WI38 (cell line): ENCODE measurements around the gene ZFP57.
A peak's percentile ranks its signal among the peaks of the same experiment; 100 is the strongest.

Experiments used
- H3K4me3 ChIP-seq: 2 replicates; pipeline ENCODE4 v1.5.1; 2011; ENCODE audit warnings: low read depth, mild to moderate bottlenecking, control low read depth, low read length
- TF ChIP-seq, protein P1 (sequence below): IDR thresholded peaks from 2 replicates; pipeline ENCODE4 v1.5.1; 2012; ENCODE audit warnings: low read depth, mild to moderate bottlenecking, control low read depth, low read length

The ZFP57 gene

DNA sequence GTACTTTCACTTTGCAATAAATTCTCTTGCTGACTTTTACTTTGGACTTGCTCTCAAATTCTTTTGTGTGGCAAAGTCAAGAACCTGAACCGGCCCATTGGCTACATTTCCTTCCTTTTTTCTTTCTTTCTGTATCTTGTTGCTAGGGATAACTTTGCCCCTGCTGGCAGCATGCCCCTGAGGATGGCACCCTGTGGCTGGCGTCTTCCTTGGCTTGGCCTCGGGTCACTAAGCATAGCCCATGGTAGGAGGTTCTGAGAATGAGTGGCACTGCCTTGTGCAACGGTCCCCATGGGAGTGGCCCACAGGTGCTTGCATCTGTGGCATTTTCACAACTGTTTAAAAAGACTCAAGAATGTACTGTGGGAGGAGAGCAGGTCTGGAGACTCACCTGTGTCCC lies 28.2 kb upstream of the ZFP57 start:
- TF ChIP-seq, protein P1, sequence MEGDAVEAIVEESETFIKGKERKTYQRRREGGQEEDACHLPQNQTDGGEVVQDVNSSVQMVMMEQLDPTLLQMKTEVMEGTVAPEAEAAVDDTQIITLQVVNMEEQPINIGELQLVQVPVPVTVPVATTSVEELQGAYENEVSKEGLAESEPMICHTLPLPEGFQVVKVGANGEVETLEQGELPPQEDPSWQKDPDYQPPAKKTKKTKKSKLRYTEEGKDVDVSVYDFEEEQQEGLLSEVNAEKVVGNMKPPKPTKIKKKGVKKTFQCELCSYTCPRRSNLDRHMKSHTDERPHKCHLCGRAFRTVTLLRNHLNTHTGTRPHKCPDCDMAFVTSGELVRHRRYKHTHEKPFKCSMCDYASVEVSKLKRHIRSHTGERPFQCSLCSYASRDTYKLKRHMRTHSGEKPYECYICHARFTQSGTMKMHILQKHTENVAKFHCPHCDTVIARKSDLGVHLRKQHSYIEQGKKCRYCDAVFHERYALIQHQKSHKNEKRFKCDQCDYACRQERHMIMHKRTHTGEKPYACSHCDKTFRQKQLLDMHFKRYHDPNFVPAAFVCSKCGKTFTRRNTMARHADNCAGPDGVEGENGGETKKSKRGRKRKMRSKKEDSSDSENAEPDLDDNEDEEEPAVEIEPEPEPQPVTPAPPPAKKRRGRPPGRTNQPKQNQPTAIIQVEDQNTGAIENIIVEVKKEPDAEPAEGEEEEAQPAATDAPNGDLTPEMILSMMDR: no peak
- no peak overlapping the region for H3K4me3 ChIP-seq

DNA sequence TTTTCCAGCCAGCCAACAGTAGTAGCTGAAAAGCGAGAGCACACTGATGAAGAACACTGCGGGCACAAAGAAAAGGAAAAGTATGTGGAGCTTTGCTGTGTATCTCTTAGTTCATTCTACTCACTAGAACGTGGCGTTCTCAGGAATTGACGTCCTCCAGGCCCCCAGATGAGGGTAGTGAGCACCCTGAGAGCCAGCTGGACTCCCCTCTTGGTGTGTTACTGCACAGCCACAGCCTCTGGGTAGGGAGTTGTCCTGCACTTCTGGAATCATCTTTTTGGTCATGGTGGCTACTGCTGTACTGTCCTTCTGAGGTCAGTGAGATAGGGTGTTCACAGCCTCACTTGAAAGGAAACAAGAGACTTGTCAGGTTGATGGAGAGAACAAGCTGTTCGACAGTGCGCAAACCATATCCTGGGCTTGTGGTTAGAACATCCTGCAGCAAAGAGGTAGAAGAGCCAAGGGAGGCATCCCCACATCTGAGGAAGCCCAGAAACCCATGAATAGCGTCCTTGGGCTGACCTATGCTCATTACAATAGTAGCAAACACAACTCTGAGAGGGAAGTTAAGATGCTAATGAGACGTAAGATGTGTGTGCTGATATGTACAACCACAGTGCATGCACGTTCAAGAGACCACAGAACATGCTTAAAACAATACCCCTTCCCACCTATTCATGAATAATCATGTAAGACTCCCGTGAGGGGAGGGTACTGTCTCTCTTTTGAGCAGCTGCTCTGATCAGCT lies 27.7 kb upstream of the ZFP57 start:
- no peak overlapping the region for H3K4me3 ChIP-seq
- TF ChIP-seq, protein P1: no peak

DNA sequence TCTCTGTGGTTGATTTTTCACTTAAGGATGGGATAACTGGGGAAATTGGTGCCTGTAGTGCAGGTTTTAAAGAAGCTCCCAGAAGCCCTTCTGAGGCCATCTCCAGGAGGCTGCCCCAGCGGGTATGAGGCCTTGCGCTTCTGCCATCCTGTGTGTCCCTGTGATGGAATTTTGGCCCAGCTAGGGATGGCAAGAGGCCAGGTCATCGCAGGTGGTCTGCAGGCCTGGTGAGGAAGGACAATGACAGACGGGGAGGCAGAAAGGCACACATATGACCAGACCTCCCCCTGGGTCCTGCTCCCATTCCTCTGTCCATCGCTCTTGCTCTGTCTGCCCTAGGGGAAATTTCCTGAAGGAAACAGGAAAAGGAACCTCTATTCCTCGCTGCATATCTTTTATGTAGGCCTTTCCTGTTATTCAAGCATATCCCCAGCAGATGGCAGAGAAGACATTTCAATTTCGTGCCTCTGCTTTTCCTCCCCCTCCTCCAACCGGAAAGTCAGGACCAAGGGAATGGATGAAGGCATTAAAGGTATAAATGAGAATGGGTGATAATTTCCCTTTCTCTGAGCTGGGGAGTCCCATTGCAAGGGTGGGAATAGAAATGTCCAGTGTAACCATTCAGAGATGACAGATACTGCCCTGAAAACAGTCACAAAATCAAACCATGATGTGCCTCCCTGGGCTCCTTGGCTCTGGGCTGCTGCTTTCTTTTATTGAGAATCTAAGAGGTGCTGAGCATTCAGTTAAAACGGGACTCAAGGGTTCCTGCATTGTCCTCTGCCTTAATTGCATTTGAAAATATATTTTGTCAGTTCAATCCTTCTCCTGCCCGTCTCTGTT lies 24.7 kb upstream of the ZFP57 start:
- TF ChIP-seq, protein P1: peak; percentile 36

DNA sequence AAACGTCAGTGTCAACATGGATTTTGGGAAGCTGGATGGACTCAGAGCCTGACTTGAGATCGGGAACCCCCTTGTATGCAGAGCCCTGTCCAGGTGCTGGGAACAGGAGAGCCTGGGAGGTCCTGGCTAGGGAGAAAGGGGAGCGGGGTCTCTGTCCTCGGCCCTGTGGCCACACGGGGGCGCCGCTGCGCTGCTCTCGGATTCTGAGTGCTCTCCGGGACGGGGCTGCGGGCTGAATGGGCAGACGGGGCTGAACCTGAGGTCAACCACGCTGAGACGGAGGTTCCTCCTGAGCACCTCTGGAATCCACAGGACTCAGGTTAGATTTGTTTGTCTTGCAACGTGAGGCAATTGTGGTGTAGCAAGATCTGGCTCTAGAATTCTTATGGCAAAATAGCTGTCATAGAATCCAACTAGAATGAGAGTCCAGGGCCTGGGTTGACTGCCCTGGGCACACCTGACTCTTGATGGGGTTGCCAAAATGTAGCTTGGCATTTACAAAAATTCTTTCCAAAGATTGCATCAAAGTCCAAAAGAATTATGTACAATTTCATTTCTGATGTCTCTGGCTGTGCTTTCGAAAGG lies 21.7 kb upstream of the ZFP57 start:
- TF ChIP-seq, protein P1: peak; percentile 77
- H3K4me3 ChIP-seq: no peak overlapping the region

More for the DNA sequence above, 24.7 kb upstream of the ZFP57 start:
- H3K4me3 ChIP-seq: no peak overlapping the region

DNA sequence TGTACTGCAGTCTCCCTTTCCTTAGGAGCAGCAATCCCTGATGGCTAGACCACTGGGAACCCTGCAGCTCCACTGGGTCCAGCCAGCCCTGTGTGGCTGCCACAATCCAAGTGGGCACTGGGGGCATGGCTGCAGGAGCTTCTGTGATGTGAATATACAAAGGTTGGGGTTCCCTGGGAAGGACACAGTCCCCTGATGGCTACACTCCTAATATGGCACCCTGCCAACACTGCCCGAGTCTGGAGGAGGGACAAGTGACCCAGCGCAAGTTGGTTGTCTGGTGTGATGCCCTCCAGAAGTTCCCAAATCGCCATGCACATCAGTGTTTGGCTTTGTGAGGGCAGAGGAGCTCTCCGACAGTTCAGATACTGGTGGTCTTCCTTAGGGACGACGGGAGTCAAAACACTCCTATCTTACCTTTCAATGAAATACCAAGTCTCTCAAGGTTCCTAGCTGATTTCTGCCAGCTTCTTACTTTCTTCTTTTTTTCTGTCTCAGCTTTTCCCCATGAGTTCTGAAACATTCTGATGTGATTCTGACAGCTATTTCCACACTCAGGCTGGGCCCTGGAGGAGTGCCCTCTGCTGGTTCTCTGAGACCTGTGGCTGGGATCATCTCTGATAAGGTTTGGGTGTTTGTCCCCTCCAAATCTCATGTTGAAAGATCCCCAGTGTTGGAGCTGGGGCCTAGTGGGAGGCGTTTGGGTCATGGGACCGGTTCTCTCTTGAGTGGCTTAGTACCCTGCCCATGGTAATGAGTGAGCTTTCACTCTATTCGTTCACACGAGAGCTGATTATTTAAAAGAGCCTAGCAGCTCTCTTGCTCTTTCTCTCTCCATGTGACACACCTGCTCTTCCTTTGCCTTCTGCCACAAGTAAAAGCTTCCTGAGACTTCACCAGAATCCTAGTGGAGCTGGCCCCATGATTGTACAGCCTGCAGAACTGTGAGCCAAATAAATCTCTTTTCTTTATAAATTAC lies 15.5 kb upstream of the ZFP57 start:
- no peak overlapping the region for H3K4me3 ChIP-seq
- TF ChIP-seq, protein P1: 0 out of 2 replicates have a peak, but pooled peaks have one; percentile 36

DNA sequence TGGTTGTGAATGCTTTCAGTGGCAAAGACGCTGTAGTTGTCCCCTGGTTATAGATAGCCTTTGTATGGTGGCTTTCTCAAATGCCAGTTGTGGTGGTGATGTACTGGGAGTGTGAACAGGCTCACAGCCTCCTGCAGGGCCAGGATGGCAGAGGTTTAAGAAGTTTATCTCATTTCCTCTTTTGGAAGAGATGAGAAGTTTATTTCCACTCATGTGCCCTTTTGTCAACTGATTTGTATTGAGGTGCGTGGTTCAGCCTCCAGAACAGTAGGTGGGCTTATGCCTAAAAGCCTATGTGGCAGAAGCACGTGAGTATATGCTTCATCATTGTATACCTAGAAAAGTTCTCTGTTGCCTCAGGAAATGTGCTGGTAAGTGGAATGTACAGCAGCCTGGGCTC lies 13.7 kb upstream of the ZFP57 start:
- H3K4me3 ChIP-seq: no peak overlapping the region
- TF ChIP-seq, protein P1: no peak
